Right cardiac atrium (tissue), 5 donors: ENCODE measurements around the gene APOBEC2. TPM values are rescaled to one million over a fixed set of nuclear protein-coding genes. Genes with fewer than 3 reads are reported as not detected.
A peak's percentile ranks its signal among the peaks of the same experiment; 100 is the strongest.

Source experiments
- ATAC-seq, 2 donors: fragments of 200-7000 bp; cut with Tn5 transposase; one replicate each; pipeline versions ENCODE4 v1.8.0 to v1.9.1; 2020; ENCODE audit warnings: moderate library complexity in 2 of 2, mild to moderate bottlenecking in 1 of 2
- DNase-seq, 3 donors: peaks; one replicate each; pipeline ENCODE4 v3.0.0-alpha.2; 2020
- H3K27ac ChIP-seq: one replicate; pipeline ENCODE4 v1.5.1; 2013; ENCODE audit warnings: mild to moderate bottlenecking, low read length, control low read depth, moderate library complexity
- H3K27me3 ChIP-seq: one replicate; pipeline ENCODE4 v1.6.1; 2013; ENCODE audit not compliant: control insufficient read depth, insufficient read depth
- H3K4me1 ChIP-seq: one replicate; pipeline ENCODE4 v1.6.1; 2013; ENCODE audit warnings: low read length; ENCODE audit not compliant: control insufficient read depth, insufficient read depth
- H3K4me3 ChIP-seq: one replicate; pipeline ENCODE4 v1.5.1; 2013; ENCODE audit warnings: low read length, control low read depth
- H3K9me3 ChIP-seq: one replicate; pipeline ENCODE4 v1.6.1; 2013; ENCODE audit warnings: low read length; ENCODE audit not compliant: control insufficient read depth
- WGBS: extraction: QIAGEN DNeasy Blood & Tissue Kit; methylation state at CpG from one replicate; pipeline ENCODE4 v1.1.7; 2013; 5-methylcytosine and 5-hydroxymethylcytosine counted together
- intact Hi-C, 4 donors: fragments of 100-400 bp; cut with DNase I; formaldehyde crosslinking; loops; one replicate each; pipeline versions ENCODE4 v1.11.0 to v1.14.0; 2022 to 2023
- polyA plus RNA-seq: library from polyadenylated mRNA; stranded (reverse); fragments of 200-250 nt; gene quantifications from one replicate; pipeline ENCODE4 v1.2.3, GENCODE V29; 2013
- total RNA-seq, 4 donors: library from RNA; stranded (reverse); fragmentation: NEBNext Ultra II Directional; extraction: Animal tissue kit (Norgen Biotek cat#: 25700); gene quantifications; one replicate each; pipeline ENCODE4 v1.2.1, GENCODE V29; 2021
- donor health status: healthy with polysubstance abuse.
- donor health status: DM: no; HTN: yes; CAD: no.
- donor health status: DM: no; HTN: no; CAD: no.
- donor health status: DM: no; HTN: yes; CAD: no; lungs with severe emphysema.
- donor health status: DM: yes; HTN: yes; CAD: no.

The APOBEC2 gene
- total and polyA plus RNA-seq, 5 donors: 80.1 to 137 (median 103) TPM

GRCh38 chr6:41090841-41091761 is 38.1 kb downstream of the APOBEC2 start:
- Histone ChIP-seq H3K9me3 (no peaks in the 10 kb centered on the region), H3K27me3 (no peaks in the 10 kb centered on the region), H3K4me3 (no peak overlapping the region), H3K4me1 (no peaks in the 10 kb centered on the region), H3K27ac (no peak overlapping the region)
- intact Hi-C loops: no loop called here
- no peak for ATAC-seq
- WGBS: 29% methylated on average over 1 of the region's 1 CpG
- DNase-seq: no peak

GRCh38 chr6:41092421-41093140 is 39.6 kb downstream of the APOBEC2 start:
- ATAC-seq: no peak
- intact Hi-C loops: no loop called here
- H3K9me3 ChIP-seq: no peaks in the 10 kb centered on the region
- H3K27me3 ChIP-seq: no peaks in the 10 kb centered on the region
- no peak overlapping the region for H3K4me3 ChIP-seq
- no peak overlapping the region for H3K27ac ChIP-seq
- WGBS: 95% methylated on average over 4 of the region's 4 CpGs
- H3K4me1 ChIP-seq: no peaks in the 10 kb centered on the region
- DNase-seq: no peak

- Histone ChIP-seq H3K9me3 (no peaks in the 10 kb centered on the region), H3K4me3 (no peak overlapping the region), H3K4me1 (peaks cover 3% of the 10 kb centered on the region), H3K27me3 (no peaks in the 10 kb centered on the region), H3K27ac (no peak overlapping the region)
- 93% methylated on average over 6 of the region's 6 CpGs for WGBS
- intact Hi-C loops: no loop called here
- no peak for DNase-seq
- ATAC-seq: no peak
These were observed 40.7 kb downstream of the APOBEC2 start for GRCh38 chr6:41093729-41094128.

GRCh38 chr6:41097467-41098090 is 44.6 kb downstream of the APOBEC2 start:
- 64% methylated on average over 5 of the region's 5 CpGs for WGBS
- DNase-seq: no peak
- ATAC-seq: no peak
- no peaks in the 10 kb centered on the region for H3K27me3 ChIP-seq
- no peak overlapping the region for H3K27ac ChIP-seq
- peaks cover 3% of the 10 kb centered on the region for H3K4me1 ChIP-seq
- no peaks in the 10 kb centered on the region for H3K9me3 ChIP-seq
- no peak overlapping the region for H3K4me3 ChIP-seq
- intact Hi-C loops: no loop called here

GRCh38 chr6:41098366-41098765 is 45.4 kb downstream of the APOBEC2 start:
- Histone ChIP-seq H3K9me3 (no peaks in the 10 kb centered on the region), H3K27me3 (no peaks in the 10 kb centered on the region), H3K4me1 (peaks cover 3% of the 10 kb centered on the region), H3K27ac (no peak overlapping the region), H3K4me3 (no peak overlapping the region)
- ATAC-seq: no peak
- no peak for DNase-seq
- 46% methylated on average over 3 of the region's 3 CpGs for WGBS
- intact Hi-C loops: no loop called here

- 76% methylated on average over 42 of the region's 42 CpGs for WGBS
- Histone ChIP-seq H3K9me3 (no peaks in the 10 kb centered on the region), H3K27ac (no peak overlapping the region), H3K4me1 (peaks cover 3% of the 10 kb centered on the region), H3K4me3 (no peak overlapping the region), H3K27me3 (no peaks in the 10 kb centered on the region)
- DNase-seq (peak; percentile 55 to 58 (median 56)), ATAC-seq (peak in 1 of 2 donors; percentile 90)
- intact Hi-C loops: no loop called here
These were observed 47.9 kb downstream of the APOBEC2 start for GRCh38 chr6:41100871-41101287.

GRCh38 chr6:41103847-41104246 is 50.8 kb downstream of the APOBEC2 start:
- ATAC-seq (no peak), DNase-seq (no peak)
- Histone ChIP-seq H3K27ac (no peak overlapping the region), H3K9me3 (no peaks in the 10 kb centered on the region), H3K27me3 (no peaks in the 10 kb centered on the region), H3K4me3 (no peak overlapping the region), H3K4me1 (no peaks in the 10 kb centered on the region)
- WGBS: 95% methylated on average over 3 of the region's 3 CpGs
- intact Hi-C loops: no loop called here

GRCh38 chr6:41111017-41111416 is 58.0 kb downstream of the APOBEC2 start:
- intact Hi-C loops: no loop called here
- ATAC-seq (no peak), DNase-seq (no peak)
- 86% methylated on average over 3 of the region's 3 CpGs for WGBS
- H3K9me3 ChIP-seq: no peaks in the 10 kb centered on the region
- H3K27me3 ChIP-seq: no peaks in the 10 kb centered on the region
- no peak overlapping the region for H3K27ac ChIP-seq
- H3K4me3 ChIP-seq: no peak overlapping the region
- no peaks in the 10 kb centered on the region for H3K4me1 ChIP-seq

Other genes starting within 250 kb of the APOBEC2 start
- under 1 TPM; 0.46 to 0.85 (median 0.75) TPM for gene UNC5CL, start 14.0 kb upstream of the APOBEC2 start, total RNA-seq
- 0.68 TPM for gene UNC5CL, start 14.0 kb upstream of the APOBEC2 start, polyA plus RNA-seq
- not detected for gene TSPO2, start 10.7 kb upstream of the APOBEC2 start, total RNA-seq
- gene TSPO2, start 10.7 kb upstream of the APOBEC2 start, polyA plus RNA-seq: not detected
- 10 to 100 TPM; 15.1 to 23.7 (median 18.6) TPM for gene OARD1, start 19.2 kb downstream of the APOBEC2 start, total RNA-seq
- gene OARD1, start 19.2 kb downstream of the APOBEC2 start, polyA plus RNA-seq: 27.8 TPM
- 10 to 100 TPM; 11.0 to 13.8 (median 11.8) TPM for gene NFYA, start 19.8 kb downstream of the APOBEC2 start, total RNA-seq
- 6.1 TPM for gene NFYA, start 19.8 kb downstream of the APOBEC2 start, polyA plus RNA-seq
- gene TREML1, start 101.1 kb downstream of the APOBEC2 start, total RNA-seq: under 1 TPM in 1 of 4 donors, not detected in 3; 0.39 TPM
- gene TREML1, start 101.1 kb downstream of the APOBEC2 start, polyA plus RNA-seq: 0.14 TPM
- 1 to 10 TPM; 2.2 to 4.1 (median 2.4) TPM for gene TREM2, start 109.9 kb downstream of the APOBEC2 start, total RNA-seq
- 1.2 TPM for gene TREM2, start 109.9 kb downstream of the APOBEC2 start, polyA plus RNA-seq
- gene TREML2, start 147.9 kb downstream of the APOBEC2 start, total RNA-seq: under 1 TPM in 1 of 4 donors, not detected in 3; 0.15 TPM
- gene TREML2, start 147.9 kb downstream of the APOBEC2 start, polyA plus RNA-seq: 0.02 TPM
- gene TREML4, start 175.1 kb downstream of the APOBEC2 start, total RNA-seq: not detected
- not detected for gene TREML4, start 175.1 kb downstream of the APOBEC2 start, polyA plus RNA-seq
- 1 to 10 TPM in 3 of 4 donors, under 1 TPM in 1; 0.46 to 2.3 (median 1.3) TPM for gene TREM1, start 233.5 kb downstream of the APOBEC2 start, total RNA-seq
- gene TREM1, start 233.5 kb downstream of the APOBEC2 start, polyA plus RNA-seq: 1.1 TPM